GM12878 (cell line): ENCODE measurements around the gene SERHL2. TPM values are rescaled to one million over a fixed set of nuclear protein-coding genes. Genes with fewer than 3 reads are reported as not detected.
A peak's percentile ranks its signal among the peaks of the same experiment; 100 is the strongest.

Experiments
- ATAC-seq: fragments of 200-7000 bp; cut with Tn5 transposase; 3 replicates; pipeline ENCODE4 v1.9.1; 2020; ENCODE audit warnings: mild to moderate bottlenecking, moderate library complexity
- BruUV-seq: library from RNA; stranded (reverse); fragments of 400-500 nt; replicated peaks from 2 replicates; lab custom pipeline; 2021; lab: Mats Ljungman, UMichigan
- CTCF ChIA-PET: fragments of 300-600 bp; sonication (Branson Sonifier 250); formaldehyde crosslinking; extraction: SDS; loops from one replicate; lab custom pipeline; 2021; ENCODE audit warnings: inconsistent platforms; lab: Yijun Ruan, JAX
- POLR2A ChIA-PET: fragments of 350-600 bp; formaldehyde crosslinking; extraction: SDS; loops from one replicate; lab custom pipeline; 2021; ENCODE audit warnings: inconsistent platforms; lab: Charles Lee
- RAD21 ChIA-PET: fragments of 300-600 bp; sonication (Branson Sonifier 250); formaldehyde crosslinking; loops from one replicate; lab custom pipeline; 2023; ENCODE audit warnings: antibody characterized with exemption; ENCODE audit not compliant: unreplicated experiment; lab: Charles Lee
- SMC1A ChIA-PET: fragments of 300-600 bp; sonication (Branson Sonifier 250); formaldehyde crosslinking; loops from one replicate; lab custom pipeline; 2023; ENCODE audit not compliant: unreplicated experiment, uncharacterized antibody; lab: Charles Lee
- DNase-seq: peaks from one replicate; pipeline ENCODE4 v3.0.0-alpha.2; 2011; ENCODE audit warnings: low read depth, low spot score
- FAIRE-seq: peaks from 3 replicates; lab custom pipeline; 2011; peaks lifted over from hg19 to GRCh38; lab: Jason Lieb, UNC
- H2AFZ ChIP-seq: 2 replicates; pipeline ENCODE4 v1.6.0; 2011; ENCODE audit warnings: low read depth, low read length, control low read depth; ENCODE audit not compliant: control insufficient read depth
- H3K27ac ChIP-seq: 2 replicates; pipeline ENCODE4 v1.5.1; 2011; ENCODE audit warnings: control low read depth; ENCODE audit not compliant: control insufficient read depth, insufficient read depth
- H3K27me3 ChIP-seq, 2 experiments: replicated peaks in 1 of 2; 2 replicates each; pipeline versions ENCODE4 v1.6.0 to v1.6.1; 2011; ENCODE audit warnings: low read length in 1 of 2; ENCODE audit not compliant: control insufficient read depth in 2 of 2, insufficient read depth in 2 of 2
- H3K36me3 ChIP-seq, 2 experiments: 2 replicates each; pipeline ENCODE4 v1.5.1; 2011; ENCODE audit warnings: low read length in 1 of 2; ENCODE audit not compliant: control insufficient read depth in 2 of 2, insufficient read depth in 2 of 2
- H3K4me1 ChIP-seq: 2 replicates; pipeline ENCODE4 v1.6.1; 2011; ENCODE audit warnings: mild to moderate bottlenecking, low read length, moderate library complexity, mixed read lengths; ENCODE audit not compliant: control insufficient read depth, insufficient read depth
- H3K4me2 ChIP-seq: 2 replicates; pipeline ENCODE4 v1.6.0; 2011; ENCODE audit warnings: control low read depth; ENCODE audit not compliant: control insufficient read depth, insufficient read depth
- H3K4me3 ChIP-seq: fragments of 200-600 bp; sonication (generic); 2 replicates; pipeline ENCODE4 v1.5.1; 2016
- H3K79me2 ChIP-seq: 2 replicates; pipeline ENCODE4 v1.6.0; 2011; ENCODE audit warnings: low read length; ENCODE audit not compliant: control insufficient read depth, insufficient read depth
- H3K9ac ChIP-seq: 2 replicates; pipeline ENCODE4 v1.8.0; 2011; ENCODE audit warnings: low read length, control low read depth, mixed read lengths; ENCODE audit not compliant: control insufficient read depth, insufficient read depth
- H3K9me3 ChIP-seq: replicated peaks from 3 replicates; pipeline ENCODE4 v1.5.1; 2011; ENCODE audit warnings: mild to moderate bottlenecking, low read length; ENCODE audit not compliant: control insufficient read depth, insufficient read depth
- H4K20me1 ChIP-seq: 2 replicates; pipeline ENCODE4 v1.6.0; 2011; ENCODE audit not compliant: control insufficient read depth, insufficient read depth
- BCLAF1 ChIP-seq: fragments of 450-650 bp; IDR thresholded peaks from 2 replicates; pipeline ENCODE4 v1.6.1; 2017; ENCODE audit warnings: antibody characterized with exemption, mild to moderate bottlenecking, moderate library complexity
- CTCF ChIP-seq, 3 experiments: IDR thresholded peaks in 2 of 3; conservative IDR thresholded peaks in 1 of 3; 2 replicates each; pipeline ENCODE4 v1.5.1; 2011; ENCODE audit warnings: low read depth in 3 of 3, low read length in 3 of 3, mild to moderate bottlenecking in 3 of 3, control low read depth in 2 of 3, moderate library complexity in 2 of 3, inconsistent platforms in 1 of 3, mixed read lengths in 1 of 3; ENCODE audit not compliant: control insufficient read depth in 2 of 3, insufficient read depth in 1 of 3; ENCODE audit errors: extremely low read depth in 1 of 3
- RAD21 ChIP-seq: IDR thresholded peaks from 2 replicates; pipeline ENCODE4 v1.6.1; 2011; ENCODE audit warnings: mild to moderate bottlenecking, low read depth, low read length, moderate library complexity; ENCODE audit not compliant: insufficient read depth
- SMC3 ChIP-seq: IDR thresholded peaks from 2 replicates; pipeline ENCODE4 v1.6.1; 2011; ENCODE audit warnings: low read length, improper control_type of control experiment, borderline replicate concordance
- WGBS: methylation state at CpG from one replicate; pipeline ENCODE4 v1.1.6; 2016; ENCODE audit warnings: low lambda C conversion rate; ENCODE audit not compliant: insufficient replicate concordance, insufficient coverage; ENCODE audit errors: missing lambda C conversion rate; 5-methylcytosine and 5-hydroxymethylcytosine counted together
- in situ Hi-C: fragments of 300-500 bp; cut with MboI; formaldehyde crosslinking; loops from 9 replicates; pipeline ENCODE4 v1.14.3; 2018; ENCODE audit warnings: mixed read lengths
- intact Hi-C: fragments of 100-400 bp; cut with micrococcal nuclease; formaldehyde crosslinking; loops from one replicate; pipeline ENCODE4 v1.14.2; 2022; ENCODE audit not compliant: unreplicated experiment
- polyA plus RNA-seq, 11 experiments: library from polyadenylated mRNA; depleted of rRNA in 4 of 11; unstranded in 6 of 11; stranded (reverse) in 5 of 11; fragments of >200 nt; fragmentation: Nextera tagmentation in 4 of 11; fragmentation: Illumina TruSeq in 1 of 11; extraction: Ambion mirVana in 4 of 11; extraction: Trizol in 1 of 11; gene quantifications; 1 replicate in 1 of 11; 2 replicates in 10 of 11; pipeline versions ENCODE4 v1.2.1 to v1.2.3, GENCODE V29; 2011 to 2016; ENCODE audit warnings: inconsistent platforms in 2 of 11, missing spikeins in 2 of 11, low read depth in 1 of 11
- total RNA-seq, 4 experiments: library from RNA; depleted of rRNA in 3 of 4; stranded (reverse); fragments of >200 nt in 3 of 4; fragmentation: Illumina TruSeq in 1 of 4; extraction: Trizol in 1 of 4; gene quantifications; 2 replicates each; pipeline versions ENCODE4 v1.2.1 to v1.2.3, GENCODE V29; 2013 to 2021

SERHL2 gene
- total and polyA plus RNA-seq, 10 of the 15 experiments (the other 5 are each of a cell fraction or from before 2014, with no cell fraction given), result 0.63 to 2.0 (median 1.2) TPM

GRCh38 chr22:42560781-42561180 lies 7.0 kb downstream of the SERHL2 start:
- ATAC-seq (peak; percentile 65), FAIRE-seq (no peak), DNase-seq (no peak)
- TF ChIP-seq BCLAF1 (no peak), CTCF (IDR thresholded peaks at IDR 0.05 in 2 of 3, conservative IDR thresholded peaks at IDR 0.05 in 1 of 3; ENCODE audit: control insufficient read depth in 2 of 3, extremely low read depth in 1 of 3, insufficient read depth in 1 of 3, low read depth in 3 of 3, low read length in 3 of 3) (peak; percentile 28 to 53 (median 45); a peak in 5 of 6 replicates), SMC3 (peak; percentile 28; the same call in 1 of the 2 replicates), RAD21 (peak; percentile 45)
- in situ Hi-C loops, result no loop called here
- Histone ChIP-seq H3K27ac (no peak overlapping the region), H4K20me1 (no peaks in the 10 kb centered on the region), H3K79me2 (no peaks in the 10 kb centered on the region), H3K4me3 (no peak overlapping the region), H3K27me3 (no peaks in the 10 kb centered on the region), H3K9ac (no peak overlapping the region), H3K36me3 (no peaks in the 10 kb centered on the region), H3K4me2 (no peak overlapping the region), H3K4me1 (peaks cover 12% of the 10 kb centered on the region), H3K9me3 (no peaks in the 10 kb centered on the region), H2AFZ (no peak overlapping the region)
- ChIA-PET CTCF (interaction anchor here (0.6 to 1.6 kb wide), 7 partner anchors 8 to 53 kb away, joined by 3 to 5 read pairs (median 4); partner anchors contain the start of gene POLDIP3), POLR2A (no interaction called here), SMC1A (no interaction called here), RAD21 (no interaction called here)
- WGBS, result 59% methylated on average over 7 of the region's 7 CpGs
- BruUV-seq, result no TSS peak
- intact Hi-C loops, result no loop called here
